OCI-LY3 (cell line): ENCODE data around the gene PCSK1.

ENCODE experiments used
- H2AFZ ChIP-seq: fragments of 200-600, 300-600 bp; shearing (Covaris generic); 2 replicates; pipeline ENCODE4 v1.6.0; 2014; ENCODE audit warnings: antibody characterized with exemption, low read depth, low read length
- H3K27ac ChIP-seq: fragments of 200-600, 300-600 bp; sonication (generic); 2 replicates; pipeline ENCODE4 v1.5.1; 2014; ENCODE audit warnings: mild to moderate bottlenecking, low read length, moderate library complexity, mixed read lengths
- H3K27me3 ChIP-seq: fragments of 200-600, 300-600 bp; sonication (generic); 2 replicates; pipeline ENCODE4 v1.6.1; 2014; ENCODE audit warnings: low read depth, low read length, mixed read lengths
- H3K36me3 ChIP-seq: fragments of 200-600, 300-600 bp; sonication (generic); replicated peaks from 2 replicates; pipeline ENCODE3; 2014; ENCODE audit warnings: low read depth, low read length, mixed read lengths
- H3K4me1 ChIP-seq: fragments of 300-600, 200-600 bp; sonication (generic); 2 replicates; pipeline ENCODE4 v1.6.1; 2014; ENCODE audit warnings: low read length, mixed read lengths
- H3K4me2 ChIP-seq: fragments of 200-600, 300-600 bp; sonication (generic); 2 replicates; pipeline ENCODE4 v1.6.1; 2014; ENCODE audit warnings: low read length, mixed read lengths
- H3K4me3 ChIP-seq: fragments of 300-600, 200-600 bp; sonication (generic); 2 replicates; pipeline ENCODE4 v1.5.1; 2014; ENCODE audit warnings: antibody characterized with exemption, mild to moderate bottlenecking, low read length, moderate library complexity
- H3K79me2 ChIP-seq: fragments of 300-600, 200-600 bp; shearing (Covaris generic); 2 replicates; pipeline ENCODE4 v1.6.1; 2014; ENCODE audit warnings: mild to moderate bottlenecking, low read length, mixed read lengths
- H3K9ac ChIP-seq: fragments of 300-600, 200-600 bp; shearing (Covaris generic); 2 replicates; pipeline ENCODE4 v1.6.0; 2014; ENCODE audit warnings: mild to moderate bottlenecking, low read length, moderate library complexity
- H3K9me3 ChIP-seq: fragments of 200-600, 300-600 bp; shearing (Covaris generic); 2 replicates; pipeline ENCODE4 v1.6.1; 2014; ENCODE audit warnings: low read length, mixed read lengths; ENCODE audit not compliant: insufficient read depth
- H4K20me1 ChIP-seq: fragments of 200-600, 300-600 bp; sonication (generic); 2 replicates; pipeline ENCODE4 v1.6.1; 2016; ENCODE audit warnings: low read length, mixed read lengths; ENCODE audit not compliant: insufficient read depth
- CTCF ChIP-seq: fragments of 200-600, 300-600 bp; sonication (generic); IDR thresholded peaks from 2 replicates; pipeline ENCODE4 v1.5.1; 2014; ENCODE audit warnings: antibody characterized with exemption, low read length, low read depth
- EZH2phosphoT487 ChIP-seq: fragments of 200-600 bp; shearing (Covaris generic); IDR thresholded peaks from 2 replicates; pipeline ENCODE4 v1.6.1; 2018; ENCODE audit warnings: antibody characterized with exemption, mixed run types, low read depth

PCSK1 gene

GRCh38 chr5:96377597-96377996 is 55.5 kb downstream of the PCSK1 start:
- Histone ChIP-seq H3K4me3 (no peak overlapping the region), H2AFZ (no peak overlapping the region), H3K27ac (no peak overlapping the region), H3K36me3 (no peaks in the 10 kb centered on the region), H4K20me1 (no peaks in the 10 kb centered on the region), H3K4me1 (peaks cover 11% of the 10 kb centered on the region; the same call in 1 of the 2 replicates), H3K4me2 (no peak overlapping the region), H3K79me2 (no peaks in the 10 kb centered on the region), H3K9ac (no peak overlapping the region), H3K9me3 (no peaks in the 10 kb centered on the region), H3K27me3 (no peaks in the 10 kb centered on the region)
- TF ChIP-seq EZH2phosphoT487 (no peak), CTCF (no peak)

GRCh38 chr5:96377167-96377566 is 55.9 kb downstream of the PCSK1 start:
- no peak overlapping the region for H3K4me3 ChIP-seq
- H4K20me1 ChIP-seq: no peaks in the 10 kb centered on the region
- no peaks in the 10 kb centered on the region for H3K27me3 ChIP-seq
- no peak overlapping the region for H2AFZ ChIP-seq
- H3K79me2 ChIP-seq: no peaks in the 10 kb centered on the region
- TF ChIP-seq EZH2phosphoT487: no peak
- TF ChIP-seq CTCF: no peak
- H3K9me3 ChIP-seq: no peaks in the 10 kb centered on the region
- no peak overlapping the region for H3K9ac ChIP-seq
- peaks cover 11% of the 10 kb centered on the region; the same call in 1 of the 2 replicates for H3K4me1 ChIP-seq
- H3K4me2 ChIP-seq: no peak overlapping the region
- no peak overlapping the region for H3K27ac ChIP-seq
- no peaks in the 10 kb centered on the region for H3K36me3 ChIP-seq

GRCh38 chr5:96374653-96375052 is 58.4 kb downstream of the PCSK1 start:
- H3K9ac ChIP-seq: no peak overlapping the region
- H3K36me3 ChIP-seq: no peaks in the 10 kb centered on the region
- H3K4me2 ChIP-seq: peak overlapping the region; percentile 30
- H3K27ac ChIP-seq: no peak overlapping the region
- H3K4me1 ChIP-seq: peaks cover 4% of the 10 kb centered on the region; the same call in 1 of the 2 replicates
- no peaks in the 10 kb centered on the region for H3K79me2 ChIP-seq
- no peak for TF ChIP-seq EZH2phosphoT487
- TF ChIP-seq CTCF: no peak
- peak overlapping the region; percentile 54; the same call in 1 of the 2 replicates for H2AFZ ChIP-seq
- H4K20me1 ChIP-seq: no peaks in the 10 kb centered on the region
- H3K4me3 ChIP-seq: no peak overlapping the region
- no peaks in the 10 kb centered on the region for H3K27me3 ChIP-seq
- H3K9me3 ChIP-seq: no peaks in the 10 kb centered on the region

- no peaks in the 10 kb centered on the region for H3K9me3 ChIP-seq
- no peak overlapping the region for H3K27ac ChIP-seq
- H3K36me3 ChIP-seq: no peaks in the 10 kb centered on the region
- no peaks in the 10 kb centered on the region for H3K27me3 ChIP-seq
- TF ChIP-seq EZH2phosphoT487 (no peak), CTCF (no peak)
- no peak overlapping the region for H3K9ac ChIP-seq
- H3K4me3 ChIP-seq: no peak overlapping the region
- no peaks in the 10 kb centered on the region for H4K20me1 ChIP-seq
- no peak overlapping the region for H3K4me2 ChIP-seq
- no peaks in the 10 kb centered on the region for H3K79me2 ChIP-seq
- H3K4me1 ChIP-seq: peaks cover 4% of the 10 kb centered on the region; the same call in 1 of the 2 replicates
- no peak overlapping the region for H2AFZ ChIP-seq
Measured at GRCh38 chr5:96373381-96373733, 59.7 kb downstream of the PCSK1 start.
